ENCODE measurements around the gene F10. TPM values are rescaled to one million over a fixed set of nuclear protein-coding genes. Genes with fewer than 3 reads are reported as not detected.

F10 gene
- polyA plus RNA-seq, 1 donor from 2014 or later: not detected

DNA sequence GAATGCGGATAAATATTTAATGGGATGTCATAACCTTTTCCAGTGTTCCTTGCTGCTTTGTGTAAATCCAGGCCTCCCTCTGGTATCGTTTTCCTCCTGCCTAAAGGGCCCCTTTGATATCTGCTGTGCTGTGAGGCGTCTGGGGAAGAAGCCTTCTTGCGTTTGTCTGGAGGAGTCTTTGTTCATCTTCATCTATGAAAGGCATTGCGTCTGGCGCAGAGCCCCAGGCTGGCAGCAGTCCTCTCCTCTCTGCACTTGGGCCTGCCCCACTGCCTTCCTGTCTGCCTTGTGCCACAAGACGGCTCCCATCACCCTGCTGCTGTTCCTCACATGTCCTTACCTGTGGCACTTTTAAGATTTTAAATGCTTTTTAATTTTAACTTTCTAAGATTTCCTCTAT is 45.6 kb downstream of the F10 start:
- no peak overlapping the region for H3K9ac ChIP-seq (ENCODE audit: low read length)
- no peak overlapping the region for H3K27ac ChIP-seq (ENCODE audit: low read length)
- no peaks in the 10 kb centered on the region for H3K9me2 ChIP-seq (ENCODE audit: insufficient read depth, low read length)
- no peaks in the 10 kb centered on the region for H3K79me2 ChIP-seq (replicated peaks; ENCODE audit: insufficient read depth, low read length)
- TF ChIP-seq RAD21 (conservative IDR thresholded peaks at IDR 0.05) (no peak), MXI1 (conservative IDR thresholded peaks at IDR 0.05; ENCODE audit: poor library complexity, severe bottlenecking) (no peak), SMC3 (conservative IDR thresholded peaks at IDR 0.05; ENCODE audit: poor library complexity) (no peak), TAF1 (IDR thresholded peaks at IDR 0.05; ENCODE audit: low read depth) (no peak), EP300 (conservative IDR thresholded peaks at IDR 0.05; ENCODE audit: poor library complexity, severe bottlenecking) (no peak), EZH2 (IDR thresholded peaks at IDR 0.05; ENCODE audit: borderline replicate concordance, insufficient read depth, low read length, poor library complexity, severe bottlenecking) (no peak), POLR2AphosphoS5 (IDR thresholded peaks at IDR 0.05) (no peak)
- TF ChIP-seq, protein P1, sequence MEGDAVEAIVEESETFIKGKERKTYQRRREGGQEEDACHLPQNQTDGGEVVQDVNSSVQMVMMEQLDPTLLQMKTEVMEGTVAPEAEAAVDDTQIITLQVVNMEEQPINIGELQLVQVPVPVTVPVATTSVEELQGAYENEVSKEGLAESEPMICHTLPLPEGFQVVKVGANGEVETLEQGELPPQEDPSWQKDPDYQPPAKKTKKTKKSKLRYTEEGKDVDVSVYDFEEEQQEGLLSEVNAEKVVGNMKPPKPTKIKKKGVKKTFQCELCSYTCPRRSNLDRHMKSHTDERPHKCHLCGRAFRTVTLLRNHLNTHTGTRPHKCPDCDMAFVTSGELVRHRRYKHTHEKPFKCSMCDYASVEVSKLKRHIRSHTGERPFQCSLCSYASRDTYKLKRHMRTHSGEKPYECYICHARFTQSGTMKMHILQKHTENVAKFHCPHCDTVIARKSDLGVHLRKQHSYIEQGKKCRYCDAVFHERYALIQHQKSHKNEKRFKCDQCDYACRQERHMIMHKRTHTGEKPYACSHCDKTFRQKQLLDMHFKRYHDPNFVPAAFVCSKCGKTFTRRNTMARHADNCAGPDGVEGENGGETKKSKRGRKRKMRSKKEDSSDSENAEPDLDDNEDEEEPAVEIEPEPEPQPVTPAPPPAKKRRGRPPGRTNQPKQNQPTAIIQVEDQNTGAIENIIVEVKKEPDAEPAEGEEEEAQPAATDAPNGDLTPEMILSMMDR (IDR thresholded peaks at IDR 0.05; ENCODE audit: poor library complexity, severe bottlenecking): no peak
- TF ChIP-seq, protein P2, sequence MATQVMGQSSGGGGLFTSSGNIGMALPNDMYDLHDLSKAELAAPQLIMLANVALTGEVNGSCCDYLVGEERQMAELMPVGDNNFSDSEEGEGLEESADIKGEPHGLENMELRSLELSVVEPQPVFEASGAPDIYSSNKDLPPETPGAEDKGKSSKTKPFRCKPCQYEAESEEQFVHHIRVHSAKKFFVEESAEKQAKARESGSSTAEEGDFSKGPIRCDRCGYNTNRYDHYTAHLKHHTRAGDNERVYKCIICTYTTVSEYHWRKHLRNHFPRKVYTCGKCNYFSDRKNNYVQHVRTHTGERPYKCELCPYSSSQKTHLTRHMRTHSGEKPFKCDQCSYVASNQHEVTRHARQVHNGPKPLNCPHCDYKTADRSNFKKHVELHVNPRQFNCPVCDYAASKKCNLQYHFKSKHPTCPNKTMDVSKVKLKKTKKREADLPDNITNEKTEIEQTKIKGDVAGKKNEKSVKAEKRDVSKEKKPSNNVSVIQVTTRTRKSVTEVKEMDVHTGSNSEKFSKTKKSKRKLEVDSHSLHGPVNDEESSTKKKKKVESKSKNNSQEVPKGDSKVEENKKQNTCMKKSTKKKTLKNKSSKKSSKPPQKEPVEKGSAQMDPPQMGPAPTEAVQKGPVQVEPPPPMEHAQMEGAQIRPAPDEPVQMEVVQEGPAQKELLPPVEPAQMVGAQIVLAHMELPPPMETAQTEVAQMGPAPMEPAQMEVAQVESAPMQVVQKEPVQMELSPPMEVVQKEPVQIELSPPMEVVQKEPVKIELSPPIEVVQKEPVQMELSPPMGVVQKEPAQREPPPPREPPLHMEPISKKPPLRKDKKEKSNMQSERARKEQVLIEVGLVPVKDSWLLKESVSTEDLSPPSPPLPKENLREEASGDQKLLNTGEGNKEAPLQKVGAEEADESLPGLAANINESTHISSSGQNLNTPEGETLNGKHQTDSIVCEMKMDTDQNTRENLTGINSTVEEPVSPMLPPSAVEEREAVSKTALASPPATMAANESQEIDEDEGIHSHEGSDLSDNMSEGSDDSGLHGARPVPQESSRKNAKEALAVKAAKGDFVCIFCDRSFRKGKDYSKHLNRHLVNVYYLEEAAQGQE (IDR thresholded peaks at IDR 0.05; ENCODE audit: borderline replicate concordance): no peak
- H2AFZ ChIP-seq (ENCODE audit: low read depth, low read length): no peak overlapping the region
- H3F3A ChIP-seq (ENCODE audit: insufficient read depth, low read length, poor library complexity, severe bottlenecking): no peaks in the 10 kb centered on the region
- H3K4me2 ChIP-seq (ENCODE audit: low read length): no peak overlapping the region
- no peak overlapping the region for H3K4me3 ChIP-seq (ENCODE audit: low read length)
- no peaks in the 10 kb centered on the region for H3K9me3 ChIP-seq (ENCODE audit: low read length)
- no peaks in the 10 kb centered on the region for H3K27me3 ChIP-seq (ENCODE audit: insufficient read depth, low read depth, low read length)
- H4K20me1 ChIP-seq (ENCODE audit: insufficient read depth): no peaks in the 10 kb centered on the region
- no peaks in the 10 kb centered on the region for H3K36me3 ChIP-seq (ENCODE audit: insufficient read depth, low read length)

DNA sequence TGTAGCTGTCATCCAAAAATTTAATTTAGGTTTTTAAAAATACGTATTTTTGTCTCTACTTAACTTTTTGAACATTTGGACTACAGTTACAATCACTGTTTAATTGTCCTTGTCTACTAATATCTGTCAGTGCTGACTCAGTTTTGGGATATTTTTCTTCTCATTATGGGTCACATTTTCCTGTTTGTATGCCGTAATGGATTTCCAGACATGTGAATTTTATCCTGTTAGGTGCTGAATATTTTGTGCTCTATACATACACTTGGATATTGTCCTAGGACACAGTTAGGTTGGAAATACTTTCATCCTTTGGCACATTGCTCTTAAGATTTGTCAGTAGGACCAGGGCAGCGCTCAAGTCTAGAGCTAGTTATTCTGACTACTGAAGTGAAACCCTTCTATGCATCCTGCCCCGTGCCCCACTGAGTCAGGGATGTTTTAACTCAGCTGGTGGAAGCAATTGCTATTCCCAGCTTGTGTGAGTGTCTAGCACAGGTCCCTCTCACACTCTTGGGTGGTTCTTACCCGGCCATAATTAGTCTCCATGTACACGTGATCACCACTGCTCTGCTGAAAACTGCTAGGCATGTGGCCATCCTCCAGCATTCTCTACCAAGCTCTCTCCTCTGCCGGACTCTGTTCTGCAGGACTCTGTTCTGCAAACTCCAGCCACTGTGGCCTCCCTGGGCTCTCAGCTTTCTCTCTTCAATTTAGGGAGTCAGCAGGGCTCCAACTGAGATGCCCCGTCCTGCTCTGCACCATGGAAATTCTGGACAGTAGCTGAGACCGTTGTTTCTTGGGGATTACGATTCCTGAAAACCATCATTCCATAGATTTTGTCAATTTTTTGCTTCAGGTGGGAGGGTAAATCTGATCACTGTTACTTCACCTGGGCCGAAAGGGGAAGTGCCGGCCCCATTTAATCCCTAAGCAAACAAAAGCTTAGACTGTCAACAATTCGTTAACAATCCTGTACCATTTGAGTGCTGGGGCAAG is 47.0 kb downstream of the F10 start:
- Histone ChIP-seq H3K36me3 (ENCODE audit: insufficient read depth, low read length) (no peaks in the 10 kb centered on the region), H2AFZ (ENCODE audit: low read depth, low read length) (no peak overlapping the region), H3K79me2 (replicated peaks; ENCODE audit: insufficient read depth, low read length) (no peaks in the 10 kb centered on the region), H3K9me3 (ENCODE audit: low read length) (no peaks in the 10 kb centered on the region), H4K20me1 (ENCODE audit: insufficient read depth) (no peaks in the 10 kb centered on the region), H3K27ac (ENCODE audit: low read length) (no peak overlapping the region), H3K4me3 (ENCODE audit: low read length) (no peak overlapping the region), H3F3A (ENCODE audit: insufficient read depth, low read length, poor library complexity, severe bottlenecking) (no peaks in the 10 kb centered on the region), H3K4me2 (ENCODE audit: low read length) (no peak overlapping the region), H3K9me2 (ENCODE audit: insufficient read depth, low read length) (no peaks in the 10 kb centered on the region), H3K9ac (ENCODE audit: low read length) (no peak overlapping the region), H3K27me3 (ENCODE audit: insufficient read depth, low read depth, low read length) (no peaks in the 10 kb centered on the region)
- TF ChIP-seq MXI1 (conservative IDR thresholded peaks at IDR 0.05; ENCODE audit: poor library complexity, severe bottlenecking): no peak
- no peak for TF ChIP-seq SMC3 (conservative IDR thresholded peaks at IDR 0.05; ENCODE audit: poor library complexity)
- TF ChIP-seq POLR2AphosphoS5 (IDR thresholded peaks at IDR 0.05): no peak
- no peak for TF ChIP-seq EP300 (conservative IDR thresholded peaks at IDR 0.05; ENCODE audit: poor library complexity, severe bottlenecking)
- no peak for TF ChIP-seq TAF1 (IDR thresholded peaks at IDR 0.05; ENCODE audit: low read depth)
- TF ChIP-seq EZH2 (IDR thresholded peaks at IDR 0.05; ENCODE audit: borderline replicate concordance, insufficient read depth, low read length, poor library complexity, severe bottlenecking): no peak
- TF ChIP-seq, protein P2 (IDR thresholded peaks at IDR 0.05; ENCODE audit: borderline replicate concordance): no peak
- no peak for TF ChIP-seq RAD21 (conservative IDR thresholded peaks at IDR 0.05)
- TF ChIP-seq, protein P1 (IDR thresholded peaks at IDR 0.05; ENCODE audit: poor library complexity, severe bottlenecking): no peak

All from neural cell (in vitro differentiated cells).